K562 (cell line): ENCODE data around the gene PDCD10. TPM values are rescaled to one million over a fixed set of nuclear protein-coding genes. Genes with fewer than 3 reads are reported as not detected.

Experiments
- ATAC-seq: fragments of 200-7000 bp; cut with Tn5 transposase; 3 replicates; pipeline ENCODE4 v1.9.1; 2020; ENCODE audit warnings: moderate library complexity
- BruUV-seq: library from RNA; stranded (reverse); fragments of 400-500 nt; replicated peaks from 2 replicates; lab custom pipeline; 2021; lab: Mats Ljungman, UMichigan
- CTCF ChIA-PET: fragments of 300-600 bp; formaldehyde crosslinking; extraction: SDS; loops from one replicate; lab custom pipeline; 2021; ENCODE audit warnings: low intra/inter-chr PET ratio; lab: Yijun Ruan, JAX
- POLR2A ChIA-PET: fragments of 300-600, 350-650 bp; sonication (Branson Sonifier 250); formaldehyde crosslinking; extraction: SDS; loops from one replicate; lab custom pipeline; 2021; ENCODE audit warnings: antibody characterized with exemption, inconsistent platforms; lab: Yijun Ruan, JAX
- DNase-seq, 4 experiments: peaks; one replicate each; pipeline versions ENCODE4 v3.0.0 to v3.0.0-alpha.2; 2011 to 2018; ENCODE audit warnings: low spot score in 3 of 4, mixed read lengths in 3 of 4; ENCODE audit errors: extremely low read depth in 1 of 4
- FAIRE-seq: peaks from 2 replicates; lab custom pipeline; 2011; peaks lifted over from hg19 to GRCh38; lab: Jason Lieb, UNC
- H2AFZ ChIP-seq: 2 replicates; pipeline ENCODE4 v1.6.0; 2011; ENCODE audit warnings: low read depth, low read length, control low read depth, inconsistent platforms
- H3K27ac ChIP-seq: fragments of 200-600 bp; 3 replicates; pipeline ENCODE4 v1.8.0; 2011; ENCODE audit warnings: low read depth, mild to moderate bottlenecking, control low read depth, inconsistent platforms, low read length, moderate library complexity, mixed read lengths; ENCODE audit errors: extremely low read depth
- H3K27me3 ChIP-seq, 2 experiments: fragments of 300-600 bp in 1 of 2; 2 replicates in 1 of 2; 3 replicates in 1 of 2; pipeline versions ENCODE4 v1.6.0 to v1.8.0; 2011; ENCODE audit warnings: inconsistent platforms in 2 of 2, low read length in 2 of 2, mild to moderate bottlenecking in 1 of 2, mixed read lengths in 1 of 2, moderate library complexity in 1 of 2; ENCODE audit not compliant: control insufficient read depth in 2 of 2, insufficient read depth in 2 of 2
- H3K36me3 ChIP-seq: fragments of 300-600 bp; 3 replicates; pipeline ENCODE4 v1.8.0; 2011; ENCODE audit warnings: mild to moderate bottlenecking, low read length, inconsistent platforms; ENCODE audit not compliant: control insufficient read depth, insufficient read depth
- H3K4me1 ChIP-seq, 2 experiments: fragments of 200-600 bp in 1 of 2; replicated peaks in 1 of 2; 2 replicates in 1 of 2; 3 replicates in 1 of 2; pipeline versions ENCODE4 v1.5.1 to v1.8.0; 2011; ENCODE audit warnings: inconsistent platforms in 2 of 2, low read length in 2 of 2, mild to moderate bottlenecking in 1 of 2, mixed read lengths in 1 of 2, moderate library complexity in 1 of 2; ENCODE audit not compliant: control insufficient read depth in 2 of 2, insufficient read depth in 2 of 2
- H3K4me2 ChIP-seq: 2 replicates; pipeline ENCODE4 v1.6.1; 2011; ENCODE audit warnings: low read length, control low read depth, inconsistent platforms, mixed read lengths; ENCODE audit not compliant: insufficient read depth
- H3K4me3 ChIP-seq: fragments of 200-600 bp; sonication (generic), shearing (Covaris generic); 2 replicates; pipeline ENCODE4 v1.5.1; 2016; ENCODE audit warnings: control low read depth, inconsistent platforms
- H3K79me2 ChIP-seq: fragments of 200-600 bp; 3 replicates; pipeline ENCODE4 v1.8.0; 2011; ENCODE audit warnings: low read length, inconsistent platforms; ENCODE audit not compliant: control insufficient read depth, insufficient read depth
- H3K9ac ChIP-seq, 2 experiments: 2 replicates each; pipeline versions ENCODE4 v1.6.0 to v1.6.1; 2011; ENCODE audit warnings: low read depth in 2 of 2, low read length in 2 of 2, control low read depth in 1 of 2, inconsistent platforms in 1 of 2, mild to moderate bottlenecking in 1 of 2, mixed read lengths in 1 of 2; ENCODE audit not compliant: insufficient read depth in 1 of 2
- H3K9me1 ChIP-seq: one replicate; pipeline ENCODE4 v1.6.0; 2011; ENCODE audit warnings: inconsistent platforms, mild to moderate bottlenecking, low read length, moderate library complexity; ENCODE audit not compliant: control insufficient read depth, insufficient read depth
- H3K9me3 ChIP-seq: replicated peaks from 2 replicates; pipeline ENCODE4 v1.5.1; 2011; ENCODE audit warnings: low read depth, low read length, inconsistent platforms; ENCODE audit not compliant: control insufficient read depth, insufficient read depth
- H4K20me1 ChIP-seq: replicated peaks from 2 replicates; pipeline ENCODE4 v1.6.1; 2011; ENCODE audit warnings: low read length, inconsistent platforms, mixed read lengths; ENCODE audit not compliant: control insufficient read depth, insufficient read depth
- ATF7 ChIP-seq: fragments of 450-650 bp; IDR thresholded peaks from 2 replicates; pipeline ENCODE4 v1.7.1; 2014; ENCODE audit warnings: mild to moderate bottlenecking, moderate library complexity
- ESRRB ChIP-seq: fragments of 250-450 bp; sonication (Bioruptor Pico); IDR thresholded peaks from 2 replicates; pipeline ENCODE4 v1.5.0; 2020; ENCODE audit warnings: mild to moderate bottlenecking, moderate library complexity, borderline replicate concordance
- FIP1L1 ChIP-seq: fragments of 200-400 bp; formaldehyde crosslinking; IDR thresholded peaks from 2 replicates; pipeline ENCODE4 v1.6.1; 2018; ENCODE audit warnings: mild to moderate bottlenecking, low read depth, low read length; ENCODE audit not compliant: poor library complexity, severe bottlenecking
- GABPB2 ChIP-seq: fragments of 250-450 bp; sonication (Bioruptor Pico); conservative IDR thresholded peaks from 2 replicates; pipeline ENCODE4 v1.5.1; 2021; ENCODE audit warnings: mild to moderate bottlenecking
- GTF2A2 ChIP-seq: IDR thresholded peaks from 2 replicates; pipeline ENCODE4 v1.6.1; 2016; ENCODE audit warnings: mild to moderate bottlenecking, missing genetic modification characterization, missing compliant biosample characterization
- HDAC2 ChIP-seq: fragments of 450-650 bp; IDR thresholded peaks from 2 replicates; pipeline ENCODE4 v1.6.1; 2016; ENCODE audit warnings: mild to moderate bottlenecking
- HMG20B ChIP-seq: fragments of 250-450 bp; sonication (Bioruptor Pico); IDR thresholded peaks from 2 replicates; pipeline ENCODE4 v1.5.0; 2021; ENCODE audit warnings: mild to moderate bottlenecking
- HNRNPK ChIP-seq: fragments of 200-400 bp; formaldehyde crosslinking; IDR thresholded peaks from one replicate; pipeline ENCODE4 v1.6.1; 2018; ENCODE audit warnings: mild to moderate bottlenecking, low read depth, low read length; ENCODE audit not compliant: poor library complexity, severe bottlenecking
- HSF4 ChIP-seq: fragments of 250-450 bp; sonication (Bioruptor Pico); IDR thresholded peaks from 2 replicates; pipeline ENCODE4 v2.1.2; 2022; ENCODE audit warnings: mild to moderate bottlenecking, moderate library complexity, borderline replicate concordance
- NFIX ChIP-seq: fragments of 250-450 bp; sonication (Bioruptor Pico); IDR thresholded peaks from 2 replicates; pipeline ENCODE4 v1.4.0; 2020; ENCODE audit warnings: low read depth, mild to moderate bottlenecking, moderate library complexity
- POU5F1 ChIP-seq: fragments of 150-350 bp; IDR thresholded peaks from 2 replicates; pipeline ENCODE4 v1.6.1; 2014; ENCODE audit warnings: borderline replicate concordance, low read length, low read depth, mild to moderate bottlenecking; ENCODE audit not compliant: partially characterized antibody
- RAD51 ChIP-seq: fragments of 450-650 bp; IDR thresholded peaks from 2 replicates; pipeline ENCODE4 v1.7.1; 2016; ENCODE audit warnings: low read depth, mild to moderate bottlenecking, borderline replicate concordance
- SMARCA4 ChIP-seq: fragments of 450-650 bp; IDR thresholded peaks from 2 replicates; pipeline ENCODE4 v1.6.1; 2016
- THRAP3 ChIP-seq: fragments of 450-650 bp; IDR thresholded peaks from 2 replicates; pipeline ENCODE4 v1.6.1; 2016; ENCODE audit warnings: mild to moderate bottlenecking, inconsistent platforms, borderline replicate concordance
- ZNF57 ChIP-seq: fragments of 450-650 bp; formaldehyde crosslinking; IDR thresholded peaks from 2 replicates; pipeline ENCODE4 v1.4.0; 2020; ENCODE audit warnings: mild to moderate bottlenecking, moderate library complexity
- WGBS: fragments of 100-300 bp; shearing (Covaris generic); methylation state at CpG from one replicate; pipeline ENCODE4 v1.1.6; 2016; ENCODE audit warnings: low coverage, mixed read lengths; ENCODE audit not compliant: insufficient coverage; ENCODE audit errors: missing lambda C conversion rate; 5-methylcytosine and 5-hydroxymethylcytosine counted together
- in situ Hi-C: fragments of 300-500 bp; cut with MboI; formaldehyde crosslinking; loops from 4 replicates; pipeline ENCODE4 v1.15.0; 2018; ENCODE audit warnings: inconsistent platforms, mixed read lengths
- intact Hi-C: fragments of 100-400 bp; cut with micrococcal nuclease; formaldehyde crosslinking; loops from 2 replicates; pipeline ENCODE4 v1.14.2; 2022
- polyA plus RNA-seq, 8 experiments: library from polyadenylated mRNA; depleted of rRNA in 4 of 8; stranded (reverse) in 5 of 8; unstranded in 3 of 8; fragments of >200 nt; fragmentation: Nextera tagmentation in 2 of 8; fragmentation: Illumina TruSeq in 1 of 8; extraction: Ambion mirVana in 2 of 8; extraction: Trizol in 1 of 8; gene quantifications; 2 replicates each; pipeline versions ENCODE4 v1.2.1 to v1.2.3, GENCODE V29; 2011 to 2014; ENCODE audit warnings: inconsistent platforms in 1 of 8, missing spikeins in 1 of 8
- total RNA-seq, 7 experiments: library from RNA; depleted of rRNA in 6 of 7; stranded (reverse); fragments of >200 nt in 6 of 7; fragmentation: Illumina TruSeq in 2 of 7; extraction: Trizol in 2 of 7; gene quantifications; 2 replicates each; pipeline versions ENCODE4 v1.2.1 to v1.2.3, GENCODE V29; 2011 to 2021; ENCODE audit warnings: low replicate concordance in 1 of 7
- TF ChIP-seq, protein P1 (sequence below): sonication (generic); formaldehyde crosslinking; IDR thresholded peaks from 2 replicates; pipeline ENCODE4 v1.8.0; 2022; ENCODE audit warnings: mild to moderate bottlenecking, missing genetic modification reagents
- TF ChIP-seq, protein P2 (sequence below), 2 experiments: fragments of 150-350 bp in 1 of 2; IDR thresholded peaks; 2 replicates each; pipeline ENCODE4 v1.6.1; 2012 to 2016; ENCODE audit warnings: low read depth in 2 of 2, low read length in 2 of 2, mild to moderate bottlenecking in 1 of 2, moderate library complexity in 1 of 2
- TF ChIP-seq, protein P3 (sequence below): fragments of 450-650 bp; IDR thresholded peaks from 2 replicates; pipeline ENCODE4 v1.6.1; 2016; ENCODE audit warnings: antibody characterized with exemption

The PDCD10 gene
- total and polyA plus RNA-seq, 9 of the 15 experiments (the other 6 are each of a cell fraction or from before 2014, with no cell fraction given), result 121 to 476 (median 232) TPM

DNA sequence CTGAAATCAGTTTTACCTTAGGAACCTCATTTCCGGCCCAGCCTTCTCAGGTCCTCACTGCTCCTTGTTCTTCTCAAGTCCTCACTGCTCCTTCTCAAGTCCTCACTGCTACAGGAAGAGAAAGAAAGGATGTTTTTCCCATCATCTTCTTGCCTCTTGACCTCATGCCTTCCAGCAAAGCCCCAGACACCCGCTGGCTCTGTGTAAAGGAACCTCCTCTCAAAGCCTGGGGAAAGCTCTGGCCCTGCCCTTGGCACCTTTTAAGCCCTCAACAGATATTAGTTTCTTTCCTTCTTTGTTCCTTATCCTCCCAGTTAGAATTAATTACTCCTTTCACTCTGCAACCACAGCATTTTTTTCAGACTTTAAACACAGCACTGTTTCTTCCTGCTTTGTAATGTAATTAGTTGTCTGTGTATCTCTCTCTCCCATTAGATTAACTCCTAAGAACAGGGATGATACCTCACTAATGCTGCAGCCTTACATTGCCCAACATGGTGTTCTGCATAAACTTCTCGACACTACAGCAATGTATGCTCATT lies 76.9 kb downstream of the PDCD10 start:
- Histone ChIP-seq H3K9me3 (no peaks in the 10 kb centered on the region), H3K27me3 (no peaks in the 10 kb centered on the region), H3K9ac (no peak overlapping the region), H3K27ac (no peak overlapping the region), H3K9me1 (no peaks in the 10 kb centered on the region), H4K20me1 (no peaks in the 10 kb centered on the region), H3K4me1 (no peaks in the 10 kb centered on the region), H3K36me3 (no peaks in the 10 kb centered on the region), H3K4me3 (no peak overlapping the region), H3K4me2 (no peak overlapping the region), H2AFZ (no peak overlapping the region), H3K79me2 (no peaks in the 10 kb centered on the region)
- ChIA-PET POLR2A (no interaction called here), CTCF (no interaction called here)
- in situ Hi-C loops, result no loop called here
- FAIRE-seq (no peak), ATAC-seq (no peak), DNase-seq (no peak)
- intact Hi-C loops, result no loop called here
- WGBS, result 0% methylated on average over 3 of the region's 3 CpGs
- BruUV-seq, result no TSS peak
- TF ChIP-seq, protein P1, sequence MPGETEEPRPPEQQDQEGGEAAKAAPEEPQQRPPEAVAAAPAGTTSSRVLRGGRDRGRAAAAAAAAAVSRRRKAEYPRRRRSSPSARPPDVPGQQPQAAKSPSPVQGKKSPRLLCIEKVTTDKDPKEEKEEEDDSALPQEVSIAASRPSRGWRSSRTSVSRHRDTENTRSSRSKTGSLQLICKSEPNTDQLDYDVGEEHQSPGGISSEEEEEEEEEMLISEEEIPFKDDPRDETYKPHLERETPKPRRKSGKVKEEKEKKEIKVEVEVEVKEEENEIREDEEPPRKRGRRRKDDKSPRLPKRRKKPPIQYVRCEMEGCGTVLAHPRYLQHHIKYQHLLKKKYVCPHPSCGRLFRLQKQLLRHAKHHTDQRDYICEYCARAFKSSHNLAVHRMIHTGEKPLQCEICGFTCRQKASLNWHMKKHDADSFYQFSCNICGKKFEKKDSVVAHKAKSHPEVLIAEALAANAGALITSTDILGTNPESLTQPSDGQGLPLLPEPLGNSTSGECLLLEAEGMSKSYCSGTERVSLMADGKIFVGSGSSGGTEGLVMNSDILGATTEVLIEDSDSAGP (CRISPR knock-in tag), result no peak
- TF ChIP-seq, protein P2, sequence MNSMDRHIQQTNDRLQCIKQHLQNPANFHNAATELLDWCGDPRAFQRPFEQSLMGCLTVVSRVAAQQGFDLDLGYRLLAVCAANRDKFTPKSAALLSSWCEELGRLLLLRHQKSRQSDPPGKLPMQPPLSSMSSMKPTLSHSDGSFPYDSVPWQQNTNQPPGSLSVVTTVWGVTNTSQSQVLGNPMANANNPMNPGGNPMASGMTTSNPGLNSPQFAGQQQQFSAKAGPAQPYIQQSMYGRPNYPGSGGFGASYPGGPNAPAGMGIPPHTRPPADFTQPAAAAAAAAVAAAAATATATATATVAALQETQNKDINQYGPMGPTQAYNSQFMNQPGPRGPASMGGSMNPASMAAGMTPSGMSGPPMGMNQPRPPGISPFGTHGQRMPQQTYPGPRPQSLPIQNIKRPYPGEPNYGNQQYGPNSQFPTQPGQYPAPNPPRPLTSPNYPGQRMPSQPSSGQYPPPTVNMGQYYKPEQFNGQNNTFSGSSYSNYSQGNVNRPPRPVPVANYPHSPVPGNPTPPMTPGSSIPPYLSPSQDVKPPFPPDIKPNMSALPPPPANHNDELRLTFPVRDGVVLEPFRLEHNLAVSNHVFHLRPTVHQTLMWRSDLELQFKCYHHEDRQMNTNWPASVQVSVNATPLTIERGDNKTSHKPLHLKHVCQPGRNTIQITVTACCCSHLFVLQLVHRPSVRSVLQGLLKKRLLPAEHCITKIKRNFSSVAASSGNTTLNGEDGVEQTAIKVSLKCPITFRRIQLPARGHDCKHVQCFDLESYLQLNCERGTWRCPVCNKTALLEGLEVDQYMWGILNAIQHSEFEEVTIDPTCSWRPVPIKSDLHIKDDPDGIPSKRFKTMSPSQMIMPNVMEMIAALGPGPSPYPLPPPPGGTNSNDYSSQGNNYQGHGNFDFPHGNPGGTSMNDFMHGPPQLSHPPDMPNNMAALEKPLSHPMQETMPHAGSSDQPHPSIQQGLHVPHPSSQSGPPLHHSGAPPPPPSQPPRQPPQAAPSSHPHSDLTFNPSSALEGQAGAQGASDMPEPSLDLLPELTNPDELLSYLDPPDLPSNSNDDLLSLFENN (IDR thresholded peaks at IDR 0.05; ENCODE audit: low read depth in 2 of 2, low read length in 2 of 2), result no peak
- TF ChIP-seq ATF7 (no peak), RAD51 (no peak), ESRRB (CRISPR knock-in tag) (no peak), SMARCA4 (no peak), HNRNPK (no peak), NFIX (no peak), GABPB2 (no peak), ZNF57 (CRISPR knock-in tag) (no peak), THRAP3 (no peak), HMG20B (CRISPR knock-in tag) (no peak), GTF2A2 (tag) (no peak), HSF4 (no peak), POU5F1 (no peak), HDAC2 (no peak), FIP1L1 (no peak)
- TF ChIP-seq, protein P3, sequence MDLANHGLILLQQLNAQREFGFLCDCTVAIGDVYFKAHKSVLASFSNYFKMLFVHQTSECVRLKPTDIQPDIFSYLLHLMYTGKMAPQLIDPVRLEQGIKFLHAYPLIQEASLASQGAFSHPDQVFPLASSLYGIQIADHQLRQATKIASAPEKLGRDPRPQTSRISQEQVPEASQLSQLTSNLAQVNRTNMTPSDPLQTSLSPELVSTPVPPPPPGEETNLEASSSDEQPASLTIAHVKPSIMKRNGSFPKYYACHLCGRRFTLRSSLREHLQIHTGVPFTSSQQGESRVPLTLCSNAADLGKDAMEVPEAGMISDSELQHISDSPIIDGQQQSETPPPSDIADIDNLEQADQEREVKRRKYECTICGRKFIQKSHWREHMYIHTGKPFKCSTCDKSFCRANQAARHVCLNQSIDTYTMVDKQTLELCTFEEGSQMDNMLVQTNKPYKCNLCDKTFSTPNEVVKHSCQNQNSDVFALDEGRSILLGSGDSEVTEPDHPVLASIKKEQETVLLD, result no peak
